Activated naive CD4-positive, alpha-beta T cell (primary cell): ENCODE data around the gene RNF32.

Experiments used
- DNase-seq, 4 experiments: peaks; one replicate each; lab custom pipeline; 2025; lab: John Stamatoyannopoulos, UW

RNF32 gene

DNA sequence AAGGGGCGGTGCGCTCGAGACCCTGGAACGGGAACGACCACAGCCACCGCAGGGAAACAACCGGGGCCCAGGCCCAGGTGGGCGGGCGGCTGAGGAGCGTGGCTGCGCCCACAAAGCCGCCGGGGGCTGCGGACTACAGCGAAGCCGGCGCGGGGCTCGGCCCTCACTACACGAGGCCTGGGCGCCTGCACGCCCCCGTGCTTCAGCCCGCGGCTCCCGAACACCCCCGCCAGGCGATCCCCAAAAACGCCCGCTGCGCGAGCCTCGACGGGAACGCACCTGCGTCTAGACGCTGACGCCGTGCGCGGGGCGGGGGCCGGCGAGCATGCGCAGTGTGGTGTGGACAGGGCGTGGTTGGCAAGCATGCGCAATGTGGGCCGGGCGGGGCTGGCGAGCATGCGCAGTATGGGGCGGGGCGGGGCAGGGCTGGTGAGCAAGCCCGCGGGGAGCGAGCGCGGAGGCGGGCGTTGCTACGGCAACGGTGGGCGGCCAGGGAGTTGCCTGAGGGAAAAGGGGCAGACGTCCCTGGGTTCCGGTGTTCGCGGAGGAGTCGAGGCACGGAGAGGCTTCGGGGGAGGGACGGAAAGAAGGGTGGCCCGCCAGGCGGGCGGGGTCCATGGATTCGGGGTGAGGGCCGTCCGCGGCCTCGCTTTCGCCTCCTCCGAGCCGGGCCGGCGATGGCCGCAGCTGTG lies at the start of gene RNF32:
TSS of gene RNF32 (plus strand) at position 518 of the 692 bp plus-strand sequence. CDS start 3,104 bp downstream, outside the sequence.
- peak; percentile 74 to 92 (median 80) for DNase-seq

DNA sequence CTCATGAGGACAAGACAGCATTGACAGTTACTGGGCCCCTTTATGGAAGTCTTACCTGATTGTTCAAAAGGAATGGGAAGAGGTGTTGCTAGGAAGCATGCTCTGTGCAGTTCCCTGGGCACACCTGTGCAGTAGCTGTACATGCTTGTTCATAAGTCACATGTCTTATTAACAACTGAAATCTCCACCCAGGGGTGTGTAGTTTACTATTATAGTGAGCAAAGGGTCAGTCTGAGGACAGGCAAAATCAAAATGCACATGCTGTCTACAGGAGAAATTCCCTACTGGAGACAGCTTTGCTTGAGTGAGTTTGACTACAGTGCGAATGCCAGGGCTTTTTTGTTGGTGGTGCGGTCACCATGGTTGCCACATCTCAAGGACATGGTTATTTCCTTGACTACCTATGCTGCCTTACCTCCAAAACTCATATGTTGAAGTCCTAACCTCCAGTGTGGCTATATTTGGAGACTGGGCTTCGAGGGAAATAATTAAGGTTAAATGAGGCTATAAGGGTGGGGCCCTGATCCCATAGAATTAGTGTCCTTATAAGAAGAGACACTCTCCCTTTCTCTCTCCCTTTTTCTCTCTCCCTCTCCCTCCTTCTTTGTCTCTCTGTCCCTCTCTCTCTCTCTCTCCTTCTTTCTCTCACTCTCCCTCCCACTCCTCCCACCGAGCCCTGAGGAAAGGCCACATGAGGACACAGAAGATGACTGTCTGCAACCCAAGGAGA lies 48.3 kb upstream of the RNF32 start:
- no peak for DNase-seq

DNA sequence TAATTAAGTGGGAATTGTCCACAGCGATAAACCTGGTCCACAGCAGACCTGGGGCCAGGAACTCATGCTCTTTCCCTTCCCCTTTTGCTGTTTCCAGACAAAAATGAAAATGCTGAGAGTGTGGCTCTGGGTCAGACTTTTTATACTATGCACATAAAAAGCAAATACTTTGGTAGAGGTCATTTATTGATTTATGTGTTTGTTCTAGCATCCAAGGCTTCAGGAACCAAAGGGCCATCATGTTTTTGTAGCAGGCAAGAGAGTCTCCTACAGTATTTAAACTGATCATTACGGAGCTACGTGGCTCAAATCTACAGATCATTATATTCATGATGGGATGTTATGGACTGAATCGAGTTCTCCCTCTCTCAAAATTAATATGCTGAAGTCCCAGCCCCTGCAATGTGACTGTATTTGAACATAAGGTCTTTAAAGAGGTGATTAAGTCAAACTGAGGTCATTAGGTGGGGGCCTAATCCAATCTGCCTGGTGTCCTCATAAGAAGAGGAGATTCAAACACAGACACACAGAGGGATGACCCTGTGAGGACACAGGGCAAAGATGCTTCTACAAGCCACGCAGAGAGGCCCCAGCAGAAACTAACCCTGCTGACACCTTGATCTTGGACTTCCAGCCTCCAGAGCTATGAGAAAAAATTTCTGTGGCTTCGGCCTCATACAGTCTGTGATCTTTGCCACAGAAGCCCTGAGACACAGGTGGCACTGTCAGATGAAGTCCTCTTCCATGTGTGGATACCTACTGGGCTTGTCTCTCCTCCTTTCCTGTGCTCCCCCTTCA lies 46.1 kb upstream of the RNF32 start:
- DNase-seq = no peak

DNA sequence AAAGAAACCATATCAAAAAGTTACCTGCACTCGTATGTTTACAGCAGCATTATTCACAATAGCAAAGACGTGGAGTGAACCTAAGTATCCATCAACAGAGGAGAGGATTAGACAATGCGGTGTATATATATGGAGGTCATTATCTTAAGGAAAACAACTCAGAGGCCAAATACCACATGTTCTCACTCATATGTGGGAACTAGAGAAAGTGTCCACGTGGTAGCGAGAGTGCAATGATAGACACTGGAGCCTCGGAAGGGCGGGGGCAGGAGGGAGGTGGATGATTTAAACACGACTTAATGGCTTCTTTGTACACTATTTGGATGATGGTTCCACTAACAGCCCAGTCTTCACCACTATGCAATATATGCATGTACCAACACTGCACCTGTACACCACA lies 40.1 kb upstream of the RNF32 start:
- DNase-seq = no peak

DNA sequence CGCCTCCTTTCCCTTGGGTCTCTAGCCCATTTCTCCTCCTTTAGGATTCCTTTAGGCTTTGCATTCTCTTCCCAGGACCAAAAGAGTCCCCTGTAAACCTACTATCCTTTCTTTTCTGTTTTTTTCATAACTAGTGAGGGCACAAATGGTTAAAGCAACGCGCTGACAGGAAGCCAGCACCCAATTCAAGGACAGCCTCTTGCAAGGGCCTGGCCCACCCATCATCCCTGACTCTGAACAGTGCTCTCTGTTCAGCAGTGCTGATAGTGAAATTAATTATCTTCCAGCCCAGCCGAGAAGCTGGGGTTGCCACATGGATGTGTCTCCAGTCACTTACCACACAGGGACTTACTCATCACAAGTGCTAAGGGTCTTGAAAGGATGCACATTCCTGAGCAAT lies 38.3 kb upstream of the RNF32 start:
- no peak for DNase-seq

DNA sequence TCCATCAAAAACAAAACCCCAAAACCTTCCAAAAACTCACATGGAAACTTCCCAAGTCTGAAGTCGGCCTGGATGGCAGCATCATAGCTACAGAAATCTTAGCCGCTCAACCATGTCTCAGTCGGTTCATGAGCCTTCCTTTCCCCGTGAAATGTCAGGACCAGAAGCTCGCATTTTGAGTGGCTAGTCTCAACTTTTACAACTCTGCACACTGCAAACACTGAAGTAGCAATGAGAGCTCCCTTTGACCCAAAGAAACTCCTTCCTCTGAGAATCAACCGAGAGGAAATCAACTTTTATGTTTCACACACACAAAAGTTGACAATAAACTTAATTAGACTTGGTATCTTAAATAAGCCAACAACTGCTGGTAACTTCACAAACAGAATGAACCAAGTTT lies 37.6 kb upstream of the RNF32 start:
- no peak for DNase-seq

DNA sequence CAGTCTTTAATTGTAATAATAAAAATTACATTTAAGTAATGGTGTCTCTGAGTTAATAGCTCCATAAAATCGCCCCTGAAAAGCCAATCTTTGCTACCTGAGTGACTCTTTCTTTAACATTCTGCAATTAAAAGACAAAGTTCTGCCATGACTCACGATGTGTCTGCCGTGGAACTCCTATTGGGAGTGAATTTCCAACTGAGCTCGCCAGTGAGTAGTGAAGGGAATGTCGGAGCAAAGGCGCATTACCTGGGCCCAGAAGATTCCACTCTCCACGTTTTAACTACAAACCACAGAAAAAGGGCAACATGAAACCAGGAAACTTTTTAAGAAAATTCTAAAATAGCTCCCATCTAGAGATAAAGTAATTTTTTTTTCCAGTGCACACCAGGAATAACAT lies 36.9 kb upstream of the RNF32 start:
- no peak for DNase-seq

DNA sequence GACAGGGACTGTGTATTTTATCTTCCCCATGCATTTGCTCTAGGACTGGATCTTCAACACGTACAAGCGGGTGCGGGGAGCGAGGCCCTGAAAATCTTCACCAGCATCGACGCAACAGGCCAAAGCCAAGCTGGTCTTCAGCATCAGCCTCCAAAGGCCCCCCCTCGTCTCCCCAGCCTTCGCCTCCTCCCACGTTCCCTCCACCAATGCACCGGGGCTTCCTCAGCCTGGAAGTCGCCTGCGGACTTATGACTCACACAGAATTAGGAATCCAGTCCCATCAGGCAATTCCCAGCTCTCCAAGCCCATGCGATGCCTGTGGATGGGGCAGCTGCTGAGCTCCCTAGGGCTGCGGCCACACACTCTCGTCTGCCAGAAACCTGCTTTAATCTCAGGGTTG lies 36.3 kb upstream of the RNF32 start:
- DNase-seq = no peak

DNA sequence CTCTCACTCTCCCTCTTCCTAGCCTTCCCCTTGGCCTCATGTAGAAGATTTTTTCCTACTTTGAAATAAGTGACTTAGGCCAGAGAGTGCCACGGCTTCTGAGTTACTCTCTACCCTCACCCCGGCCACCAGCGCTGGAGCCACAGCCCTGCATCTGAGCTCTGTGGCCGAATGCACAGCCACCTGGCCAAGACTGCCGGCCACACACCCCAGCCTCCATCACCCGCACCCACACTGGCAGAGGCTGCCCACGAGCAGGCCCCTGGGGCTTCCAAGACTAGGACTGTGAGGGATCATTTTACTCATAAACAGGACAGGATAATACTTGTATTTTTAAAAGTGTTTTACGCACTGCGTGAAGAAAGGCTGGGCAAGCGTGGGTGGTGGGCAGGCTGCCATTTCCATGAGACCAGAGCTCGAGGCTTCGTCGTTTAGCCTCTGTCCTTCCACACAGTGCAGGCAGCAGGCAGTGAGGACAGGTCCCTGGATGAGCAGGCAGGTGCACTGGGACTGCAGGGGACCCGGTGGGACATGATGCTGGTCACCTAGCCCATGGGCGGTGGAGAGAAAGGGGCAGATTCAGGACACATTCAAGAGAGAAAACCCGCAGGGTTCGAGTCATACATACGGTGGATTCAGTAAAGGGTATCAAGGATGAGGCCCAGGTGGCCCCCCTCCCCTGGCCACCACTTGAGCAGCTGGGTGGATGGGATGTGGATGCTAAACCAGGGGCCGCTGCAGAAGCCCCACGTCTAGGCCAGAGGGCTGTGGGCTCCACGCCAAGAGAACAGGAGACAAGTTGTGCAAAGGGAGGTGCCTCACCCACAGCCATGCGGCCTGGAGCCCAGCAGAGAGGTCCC lies 35.5 kb upstream of the RNF32 start:
- no peak for DNase-seq

DNA sequence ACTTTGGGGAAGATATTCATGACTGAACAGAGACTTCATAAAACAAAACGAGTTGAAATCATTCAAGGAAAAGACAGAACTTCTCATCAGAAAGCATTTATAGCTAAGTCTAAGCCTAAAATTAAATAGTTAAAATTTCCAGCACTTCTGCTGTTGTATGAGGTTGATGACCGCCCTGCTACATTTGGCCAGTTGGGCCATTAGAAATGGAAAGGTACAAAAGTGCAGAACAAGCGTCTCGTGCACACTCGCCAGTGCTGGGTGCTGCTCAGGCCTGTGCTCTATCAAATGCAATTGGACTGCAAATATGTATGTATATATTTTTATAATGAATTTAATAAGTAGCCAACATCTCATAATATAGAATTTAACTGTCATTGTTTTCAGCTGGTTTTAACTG lies 34.4 kb upstream of the RNF32 start:
- no peak for DNase-seq

DNA sequence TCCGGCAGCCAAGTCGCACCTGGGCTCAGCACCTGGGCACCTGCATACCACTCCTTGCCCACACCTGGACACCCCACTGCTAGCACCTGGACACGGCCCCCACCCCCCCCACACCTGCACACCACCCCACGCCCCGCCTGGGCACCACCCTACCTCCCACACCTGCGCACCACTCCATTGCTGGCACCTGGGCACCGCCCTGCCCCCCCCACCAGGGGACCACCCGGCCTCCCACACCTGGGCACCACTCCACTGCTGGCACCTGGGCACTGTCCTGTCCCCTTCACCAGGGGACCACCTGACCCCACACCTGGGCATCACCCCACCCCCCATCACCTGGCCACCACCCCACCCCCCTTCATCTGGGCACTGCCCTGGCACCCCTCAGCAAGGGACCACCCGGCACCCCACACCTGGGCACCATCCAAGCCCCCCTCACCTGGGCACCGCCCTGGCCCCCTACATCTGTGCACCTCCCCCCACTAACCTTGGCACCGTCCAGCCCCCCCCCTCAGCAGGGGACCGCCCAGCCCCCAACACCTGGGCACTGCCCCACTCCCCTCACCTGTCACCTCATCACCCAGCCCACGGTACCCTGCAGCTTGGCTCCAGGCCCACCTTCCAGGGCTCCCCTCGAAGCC lies 33.8 kb upstream of the RNF32 start:
- DNase-seq = no peak

DNA sequence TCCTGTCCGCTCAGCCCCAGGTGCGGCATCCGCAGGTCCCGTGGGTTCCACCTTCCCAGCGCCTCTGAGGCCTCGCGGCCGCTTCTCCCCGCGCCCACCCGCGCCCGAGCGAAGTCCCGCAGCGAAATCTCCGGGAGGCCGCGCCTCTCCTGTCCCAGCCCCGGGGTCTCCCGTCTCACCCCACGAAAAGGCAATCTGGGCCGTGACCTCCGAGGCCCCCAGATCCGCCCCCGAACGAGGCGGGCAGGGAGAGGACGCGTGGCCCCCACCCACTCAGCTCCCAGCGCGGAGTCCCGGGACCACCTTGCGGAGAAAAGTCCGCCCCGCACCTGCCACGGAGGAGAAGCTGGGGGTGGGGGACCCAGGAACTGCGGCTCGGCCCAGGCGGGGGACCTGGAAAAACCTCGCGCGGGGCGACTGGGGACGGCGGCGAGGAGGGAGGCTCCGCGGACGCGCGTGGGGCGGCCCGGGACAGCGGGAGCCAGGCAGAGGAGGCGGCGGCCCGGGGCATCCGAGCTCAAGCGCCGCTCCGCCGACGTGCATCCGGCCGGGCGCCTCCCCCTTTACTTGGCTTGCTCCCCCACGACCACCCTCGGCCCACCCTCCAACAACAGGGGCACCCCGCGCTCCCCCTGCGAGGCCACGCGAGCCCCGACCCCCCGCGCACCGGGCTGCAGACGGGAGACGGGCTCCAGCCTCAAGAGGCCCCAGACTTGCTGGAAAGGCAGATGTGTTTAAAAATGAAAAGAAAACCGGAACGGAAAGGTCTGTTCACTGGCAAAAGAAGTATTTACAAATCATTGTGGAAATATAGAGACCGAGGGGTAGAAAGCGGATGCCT lies 33.0 kb upstream of the RNF32 start:
- no peak for DNase-seq

DNA sequence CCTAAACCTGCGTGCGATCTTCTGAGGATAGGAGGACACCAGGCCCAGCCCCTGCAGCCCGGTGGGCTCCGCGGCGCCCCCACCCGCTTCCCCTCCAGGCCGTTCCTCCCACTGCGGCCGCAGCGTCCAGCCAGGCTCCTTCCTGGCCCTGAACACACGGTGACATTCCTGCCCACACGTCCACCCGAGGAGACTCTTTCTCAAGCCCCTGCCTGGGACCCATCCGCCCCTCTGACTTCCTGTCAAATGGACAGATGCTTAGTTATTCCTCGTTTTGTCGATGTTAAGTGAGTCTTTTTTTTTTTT lies 32.4 kb upstream of the RNF32 start:
- DNase-seq = no peak

DNA sequence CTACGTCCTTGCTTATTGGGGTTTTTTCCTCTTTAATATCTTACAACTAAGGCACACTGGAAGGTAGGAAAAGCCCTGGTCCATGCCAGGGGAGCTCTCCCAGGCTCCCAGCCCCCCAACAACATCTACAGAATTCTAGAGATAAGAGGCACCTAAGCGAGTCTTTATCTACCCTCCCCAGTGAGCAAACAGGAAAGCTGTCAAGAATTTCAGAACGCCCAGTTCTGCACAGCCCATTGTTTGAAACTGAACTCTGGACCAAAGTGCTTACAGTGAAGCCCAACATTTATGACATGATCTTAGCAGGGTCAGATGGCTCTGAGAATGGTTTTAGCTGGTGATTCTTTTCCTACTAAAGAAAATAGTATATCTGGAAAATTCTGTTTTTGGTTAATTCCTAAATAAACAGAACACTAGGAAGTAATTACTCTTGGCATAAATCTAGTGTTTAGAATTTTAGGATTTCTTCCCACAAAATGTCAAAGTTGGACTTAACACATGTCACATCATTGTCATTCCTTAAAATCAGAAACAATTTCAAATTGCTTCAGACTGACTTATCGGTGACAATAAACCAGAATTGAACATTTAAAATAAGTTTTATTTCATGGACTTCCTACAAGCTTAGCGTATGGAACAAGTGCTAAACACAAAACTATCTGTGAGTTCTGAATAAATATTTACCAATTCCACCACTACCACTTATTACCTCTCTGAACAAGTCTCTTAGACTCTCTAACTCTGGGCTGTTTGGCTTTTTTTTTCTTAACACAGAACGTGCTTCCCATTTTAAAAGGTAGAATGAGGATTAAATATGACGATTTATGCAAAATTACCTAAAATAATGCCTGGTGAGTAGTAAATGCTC lies 31.3 kb upstream of the RNF32 start:
- DNase-seq = no peak

DNA sequence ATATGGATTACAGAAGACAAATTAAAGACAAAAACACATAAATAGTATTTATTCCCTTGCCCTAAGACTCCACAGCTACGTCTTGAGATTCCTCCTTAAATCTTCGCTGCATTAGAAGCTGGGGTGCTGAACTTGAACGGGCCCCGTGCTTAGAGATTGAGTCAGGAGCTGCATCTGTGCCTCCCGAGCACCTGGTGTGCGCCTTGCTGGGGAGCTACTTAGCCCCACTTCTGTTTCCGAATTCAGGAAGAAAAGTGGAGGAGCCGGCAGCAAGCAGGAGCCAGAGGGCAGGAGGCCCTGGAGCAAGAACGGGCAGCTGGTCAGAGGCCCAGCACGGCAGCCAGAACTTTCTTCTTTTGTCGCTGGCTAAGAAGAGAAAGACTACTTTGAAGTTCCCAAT lies 30.4 kb upstream of the RNF32 start:
- no peak for DNase-seq

DNA sequence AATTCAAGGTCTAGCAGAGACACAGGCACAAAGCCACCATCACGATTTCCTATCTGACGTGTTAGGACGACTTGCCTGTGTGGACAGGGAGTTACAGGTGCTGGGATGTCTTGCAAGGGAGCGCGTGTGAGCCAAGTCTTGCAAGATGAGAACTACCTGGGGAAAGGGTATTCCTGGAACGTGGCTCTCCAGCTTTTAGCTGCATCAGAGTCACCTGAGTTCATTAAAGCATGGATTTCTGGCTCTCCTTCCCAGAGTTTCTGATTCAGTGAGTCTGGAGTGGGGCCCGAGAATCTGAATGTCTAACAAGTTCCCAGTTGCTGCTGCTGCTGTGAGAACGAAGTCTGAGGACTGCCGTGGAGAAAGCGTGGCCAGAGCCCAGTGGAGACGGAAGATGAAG lies 30.0 kb upstream of the RNF32 start:
- DNase-seq = no peak

DNA sequence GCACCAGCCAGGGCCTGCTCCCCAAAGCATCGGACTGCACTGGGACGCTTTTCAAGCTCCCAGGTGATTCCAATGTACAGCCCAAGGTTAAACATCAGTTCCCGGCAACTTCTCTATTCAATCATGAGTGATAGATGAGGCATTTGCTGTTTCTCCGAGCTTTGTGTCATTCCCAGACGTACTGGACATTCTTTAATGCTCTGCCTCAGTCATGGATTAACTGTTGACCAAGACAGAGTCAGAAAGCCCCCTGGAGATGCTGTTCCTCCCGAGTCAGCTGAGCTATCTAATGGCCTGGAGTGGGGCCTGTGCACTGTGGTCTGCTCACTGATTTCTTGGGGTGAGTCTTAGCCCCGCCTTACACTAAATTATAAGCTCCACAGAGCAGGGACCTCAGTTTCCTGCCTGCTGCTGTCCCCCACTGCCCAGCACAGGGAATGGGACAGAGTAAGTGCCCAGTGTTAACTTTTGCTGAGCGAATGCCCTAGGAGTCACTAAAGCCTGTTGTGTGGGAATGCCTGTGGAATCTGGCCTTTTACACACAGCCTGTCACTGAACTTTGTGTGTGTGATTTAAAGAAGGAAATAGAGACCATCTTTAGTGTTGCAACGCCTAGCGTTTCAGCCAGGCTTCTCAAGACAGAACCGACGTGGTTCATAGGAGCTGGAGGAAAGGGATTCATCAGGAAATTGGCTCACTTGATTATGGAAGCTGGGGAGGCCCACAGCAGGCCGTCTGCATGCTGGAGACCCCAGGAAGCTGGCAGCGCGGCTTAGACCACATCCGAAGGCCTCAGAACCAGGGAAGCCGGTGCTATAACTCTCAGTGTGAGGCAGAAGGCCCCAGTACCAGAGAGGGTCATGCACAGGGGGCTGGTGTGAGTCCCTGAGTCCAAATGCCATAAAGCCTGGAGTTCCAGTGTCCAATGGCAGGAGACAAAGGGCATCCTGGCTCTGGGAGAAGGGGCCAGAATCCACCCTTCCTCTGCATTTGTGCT lies 29.3 kb upstream of the RNF32 start:
- no peak for DNase-seq

DNA sequence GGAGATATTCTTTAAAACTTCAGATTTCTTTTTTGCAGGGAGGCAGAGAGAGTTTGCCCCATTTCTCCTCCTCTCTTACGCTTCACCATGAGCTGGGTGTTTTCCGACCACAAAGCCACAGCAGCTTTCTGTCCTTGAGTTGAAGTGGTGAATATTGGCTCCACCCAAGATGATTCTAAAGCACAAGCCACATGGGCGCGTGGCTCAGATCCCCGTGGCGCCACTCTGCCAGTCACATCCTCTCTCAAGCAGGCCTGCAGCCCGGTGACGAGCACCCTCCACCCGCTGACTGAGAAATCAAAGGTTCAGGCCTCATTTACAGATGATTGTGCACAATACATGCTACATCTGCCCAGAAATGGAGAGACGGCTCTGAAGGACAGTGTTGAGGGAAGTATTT lies 27.6 kb upstream of the RNF32 start:
- peak in 2 of 4 experiments; percentile 11 to 29 for DNase-seq
